Keratinocyte (primary cell): ENCODE data around the gene LRRC8C.

Experiments used
- CTCF ChIP-seq, 3 experiments: IDR thresholded peaks in 1 of 3; conservative IDR thresholded peaks in 1 of 3; optimal IDR thresholded peaks in 1 of 3; 2 replicates in 2 of 3; 3 replicates in 1 of 3; pipeline versions ENCODE3 to v1.5.1; 2011; ENCODE audit warnings: low read length in 3 of 3, mild to moderate bottlenecking in 3 of 3, moderate library complexity in 2 of 3, control low read depth in 1 of 3, inconsistent platforms in 1 of 3; ENCODE audit not compliant: insufficient read depth in 2 of 3; ENCODE audit errors: extremely low read depth in 1 of 3
- EZH2 ChIP-seq: IDR thresholded peaks from one replicate; pipeline ENCODE4 v1.6.1; 2012; ENCODE audit warnings: inconsistent platforms, mild to moderate bottlenecking, low read length, moderate library complexity

DNA sequence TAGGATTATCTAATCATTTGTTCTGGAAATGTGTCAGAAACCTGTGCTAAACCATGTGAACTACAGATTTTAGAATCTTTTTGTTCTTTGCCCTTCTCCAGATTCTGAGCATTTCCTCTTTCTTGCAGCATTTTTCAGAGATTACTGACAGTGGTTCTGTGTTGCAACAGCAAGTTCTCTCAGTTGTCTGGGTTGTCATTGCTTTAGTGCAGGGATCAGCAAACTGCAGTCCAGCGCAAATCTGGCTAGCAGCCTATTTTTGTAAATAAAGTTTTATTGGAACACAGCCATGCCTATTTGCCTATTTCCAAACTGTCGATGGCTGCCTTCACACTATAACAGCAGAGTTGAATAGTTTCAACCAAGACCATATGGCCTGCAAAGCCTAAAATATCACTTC is 121.6 kb downstream of the LRRC8C start:
- no peak for TF ChIP-seq CTCF (optimal IDR thresholded peaks at IDR 0.05 in 1 of 3, IDR thresholded peaks at IDR 0.05 in 1 of 3, conservative IDR thresholded peaks at IDR 0.05 in 1 of 3; ENCODE audit: extremely low read depth in 1 of 3, insufficient read depth in 2 of 3, low read length in 3 of 3)
- TF ChIP-seq EZH2, result no peak
